ENCODE measurements around the gene ZNF83. TPM values are rescaled to one million over a fixed set of nuclear protein-coding genes. Genes with fewer than 3 reads are reported as not detected.

The ZNF83 gene
- total and polyA plus RNA-seq, 2 of the 4 experiments (the other 2 are of a cell fraction), result 32.9 to 36.9 TPM

- in situ Hi-C loops (cut with MboI; ENCODE audit: low sequenced_read_pairs), result no loop called here
- POLR2A ChIA-PET (ENCODE audit: unreplicated experiment), result no interaction called here
- CTCF ChIA-PET, result interaction anchor here (0.5 to 0.7 kb wide), 3 partner anchors 20 to 21 kb away, joined by 3 to 10 read pairs (median 4); no protein-coding TSS in a partner anchor
Measured at GRCh38 chr19:52666506-52666905, 28.4 kb upstream of the ZNF83 start.

More at GRCh38 chr19:52666506-52666905, 28.4 kb upstream of the ZNF83 start:
- Histone ChIP-seq H2AFZ (replicated peaks; ENCODE audit: low read length, poor library complexity) (no peak overlapping the region), H2BK15ac (ENCODE audit: low read depth, low read length) (no peak overlapping the region), H3K4me1 (ENCODE audit: control insufficient read depth, insufficient read depth, low read length) (peaks cover 6% of the 10 kb centered on the region), H4K20me1 (ENCODE audit: insufficient read depth, low read length) (peaks cover 7% of the 10 kb centered on the region; the same call in 1 of the 2 replicates), H3K18ac (ENCODE audit: low read depth, low read length) (no peak overlapping the region), H3K27me3 (ENCODE audit: control insufficient read depth, insufficient read depth, low read length) (no peaks in the 10 kb centered on the region), H4K91ac (ENCODE audit: insufficient read depth, low read depth, low read length) (no peak overlapping the region), H3K4ac (ENCODE audit: low read depth, low read length) (no peak overlapping the region), H2AK5ac (ENCODE audit: low read depth, low read length) (no peak overlapping the region), H2BK5ac (ENCODE audit: low read depth, low read length, poor library complexity, severe bottlenecking) (no peak overlapping the region), H4K8ac (ENCODE audit: low read depth in 2 of 2, low read length in 2 of 2) (no peak overlapping the region), H3K56ac (ENCODE audit: extremely low read depth, insufficient read depth, low read length) (no peak overlapping the region), H2AK9ac (replicated peaks; ENCODE audit: low read depth, low read length, poor library complexity) (no peak overlapping the region), H3K9me3 (ENCODE audit: control insufficient read depth, insufficient read depth, low read length) (no peaks in the 10 kb centered on the region), H4K5ac (ENCODE audit: low read depth, low read length) (no peak overlapping the region), H3K14ac (replicated peaks; ENCODE audit: low read depth, low read length) (no peak overlapping the region), H3K36me3 (ENCODE audit: control insufficient read depth, insufficient read depth, low read length) (peaks cover 9% of the 10 kb centered on the region), H3K9ac (ENCODE audit: low read depth, low read length) (no peak overlapping the region), H2BK20ac (ENCODE audit: low read depth, low read length) (no peak overlapping the region), H3K9me1 (ENCODE audit: insufficient read depth, low read length) (0 out of 2 replicates have a peak, but pooled peaks cover 4% of the 10 kb centered on the region), H3K4me3 (ENCODE audit: insufficient read depth, low read depth, low read length) (no peak overlapping the region), H3K4me2 (ENCODE audit: low read depth, low read length) (no peak overlapping the region), H2BK120ac (ENCODE audit: low read depth, low read length) (no peak overlapping the region), H3K79me1 (ENCODE audit: low read depth in 1 of 2, low read length in 2 of 2) (peaks cover 16 to 56% of the 10 kb centered on the region in 2 experiments), H3K27ac (ENCODE audit: insufficient read depth, low read length) (no peak overlapping the region), H3K23ac (ENCODE audit: low read depth, low read length) (no peak overlapping the region)
- DNase-seq (no peak), ATAC-seq (ENCODE audit: low read depth) (no peak)
- intact Hi-C loops (cut with micrococcal nuclease) (no loop called here), dilution Hi-C loops (cut with HindIII; ENCODE audit: low sequenced_read_pairs, unreplicated experiment) (no loop called here)
- TF ChIP-seq CEBPB (IDR thresholded peaks at IDR 0.05; ENCODE audit: low read depth, low read length) (no peak), FOS (IDR thresholded peaks at IDR 0.05; ENCODE audit: low read depth, low read length) (no peak), USF2 (IDR thresholded peaks at IDR 0.05; ENCODE audit: low read depth, low read length) (no peak), ELK1 (IDR thresholded peaks at IDR 0.05; ENCODE audit: borderline replicate concordance, low read depth, low read length) (no peak), RFX5 (IDR thresholded peaks at IDR 0.05; ENCODE audit: low read depth, low read length) (no peak), MAZ (IDR thresholded peaks at IDR 0.05; ENCODE audit: borderline replicate concordance, low read depth, low read length) (no peak), NFE2L2 (IDR thresholded peaks at IDR 0.05; ENCODE audit: low read depth, low read length) (no peak), MXI1 (IDR thresholded peaks at IDR 0.05; ENCODE audit: borderline replicate concordance, low read depth, low read length) (no peak), CHD1 (IDR thresholded peaks at IDR 0.05; ENCODE audit: low read depth, low read length) (no peak), RAD21 (IDR thresholded peaks at IDR 0.05; ENCODE audit: low read length) (no peak), CTCF (conservative IDR thresholded peaks at IDR 0.05; ENCODE audit: low read depth, low read length) (no peak)
- BruUV-seq (replicated peaks), result no TSS peak
